Left lung (tissue), 10 donors: Measurements from ENCODE around the gene TXNDC2. TPM values are rescaled to one million over a fixed set of nuclear protein-coding genes. Genes with fewer than 3 reads are reported as not detected.

Experiments used
- ATAC-seq: fragments of 200-7000 bp; cut with Tn5 transposase; one replicate; pipeline ENCODE4 v1.9.1; 2020; ENCODE audit warnings: moderate library complexity
- DNase-seq, 4 donors: peaks; one replicate each; pipeline ENCODE4 v3.0.0-alpha.2; 2013 to 2020
- H3K27ac ChIP-seq, 2 donors: fragments of 200-600 bp; sonication (generic) in 1 of 2; one replicate each; pipeline versions ENCODE4 v1.5.0 to v1.8.0; 2020 to 2021
- H3K27me3 ChIP-seq, 2 donors: fragments of 200-600 bp; sonication (generic) in 1 of 2; one replicate each; pipeline versions ENCODE4 v1.5.0 to v1.8.0; 2020 to 2021
- H3K36me3 ChIP-seq, 2 donors: fragments of 200-600 bp; sonication (generic) in 1 of 2; one replicate each; pipeline versions ENCODE4 v1.5.0 to v1.8.0; 2020 to 2021
- H3K4me1 ChIP-seq, 2 donors: fragments of 200-600 bp; one replicate each; pipeline ENCODE4 v1.8.0; 2021
- H3K4me3 ChIP-seq, 2 donors: fragments of 200-600 bp; sonication (generic) in 1 of 2; one replicate each; pipeline versions ENCODE4 v1.5.0 to v1.8.0; 2020 to 2021; ENCODE audit warnings: mild to moderate bottlenecking in 1 of 2
- H3K9me3 ChIP-seq, 2 donors: fragments of 200-600 bp; sonication (generic) in 1 of 2; one replicate each; pipeline versions ENCODE4 v1.5.0 to v1.8.0; 2020 to 2021
- intact Hi-C, 2 donors: fragments of 100-400 bp; cut with DNase I; formaldehyde crosslinking; loops; one replicate each; pipeline versions ENCODE4 v1.11.2 to v1.14.2; 2022
- polyA plus RNA-seq, 6 donors: library from polyadenylated mRNA; unstranded; fragments of 120-200 nt; gene quantifications; one replicate each; pipeline ENCODE4 v1.2.1, GENCODE V29; 2013; ENCODE audit not compliant: insufficient read length in 6 of 6
- total RNA-seq, 2 donors: library from RNA; stranded (reverse); fragmentation: NEBNext Ultra II Directional; extraction: Animal tissue kit (Norgen Biotek cat#: 25700); gene quantifications; one replicate each; pipeline ENCODE4 v1.2.1, GENCODE V29; 2021
- TF ChIP-seq, protein P1 (sequence below), 2 donors: fragments of 200-600 bp; sonication (generic) in 1 of 2; IDR thresholded peaks; one replicate each; pipeline versions ENCODE4 v1.5.0 to v1.8.0; 2021; ENCODE audit warnings: antibody characterized with exemption in 2 of 2
- donor health status: DM: no; HTN: yes; CAD: no.
- donor health status: DM: no; HTN: no; CAD: no.

Gene TXNDC2
- total and polyA plus RNA-seq, 8 donors = 0.08 to 0.36 (median 0.18) TPM; not detected in 1

- DNase-seq (no peak), ATAC-seq (peak; percentile 37)
- intact Hi-C loops = no loop called here
- peak overlapping the region; percentile 22 to 26 for H3K27ac ChIP-seq
- H3K36me3 ChIP-seq = peaks cover 5 to 57% of the 10 kb centered on the region in 2 donors
- no peak overlapping the region for H3K4me3 ChIP-seq
- no peaks in the 10 kb centered on the region for H3K27me3 ChIP-seq
- no peaks in the 10 kb centered on the region for H3K9me3 ChIP-seq
- TF ChIP-seq, protein P1, sequence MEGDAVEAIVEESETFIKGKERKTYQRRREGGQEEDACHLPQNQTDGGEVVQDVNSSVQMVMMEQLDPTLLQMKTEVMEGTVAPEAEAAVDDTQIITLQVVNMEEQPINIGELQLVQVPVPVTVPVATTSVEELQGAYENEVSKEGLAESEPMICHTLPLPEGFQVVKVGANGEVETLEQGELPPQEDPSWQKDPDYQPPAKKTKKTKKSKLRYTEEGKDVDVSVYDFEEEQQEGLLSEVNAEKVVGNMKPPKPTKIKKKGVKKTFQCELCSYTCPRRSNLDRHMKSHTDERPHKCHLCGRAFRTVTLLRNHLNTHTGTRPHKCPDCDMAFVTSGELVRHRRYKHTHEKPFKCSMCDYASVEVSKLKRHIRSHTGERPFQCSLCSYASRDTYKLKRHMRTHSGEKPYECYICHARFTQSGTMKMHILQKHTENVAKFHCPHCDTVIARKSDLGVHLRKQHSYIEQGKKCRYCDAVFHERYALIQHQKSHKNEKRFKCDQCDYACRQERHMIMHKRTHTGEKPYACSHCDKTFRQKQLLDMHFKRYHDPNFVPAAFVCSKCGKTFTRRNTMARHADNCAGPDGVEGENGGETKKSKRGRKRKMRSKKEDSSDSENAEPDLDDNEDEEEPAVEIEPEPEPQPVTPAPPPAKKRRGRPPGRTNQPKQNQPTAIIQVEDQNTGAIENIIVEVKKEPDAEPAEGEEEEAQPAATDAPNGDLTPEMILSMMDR (IDR thresholded peaks at IDR 0.05) = no peak
- peaks cover 9 to 43% of the 10 kb centered on the region in 2 donors for H3K4me1 ChIP-seq
These were observed 48.1 kb downstream of the TXNDC2 start for GRCh38 chr18:9933865-9934264.

DNA sequence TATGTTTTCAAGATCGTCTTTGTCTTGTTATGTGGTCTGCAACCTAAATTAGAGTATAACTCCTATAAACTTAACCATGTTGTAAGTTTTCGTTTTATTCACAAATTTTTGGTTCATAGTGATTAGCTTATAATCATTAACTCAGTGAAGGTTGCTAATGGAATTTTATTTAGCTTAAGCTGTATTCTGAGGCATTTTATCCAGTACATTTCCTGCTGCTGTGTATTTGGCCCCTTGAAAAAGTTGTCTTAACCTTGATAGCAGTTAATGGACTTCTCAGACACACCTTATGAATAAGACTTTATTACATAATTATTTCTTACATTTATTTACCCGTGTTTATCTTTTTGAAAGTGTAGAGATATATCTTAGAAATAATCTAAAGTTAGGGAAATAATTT, 48.5 kb downstream of the TXNDC2 start:
- H3K36me3 ChIP-seq = peaks cover 5 to 60% of the 10 kb centered on the region in 2 donors
- H3K27ac ChIP-seq = peak overlapping the region; percentile 22 to 26
- DNase-seq = no peak
- H3K9me3 ChIP-seq = no peaks in the 10 kb centered on the region
- H3K4me3 ChIP-seq = no peak overlapping the region
- peaks cover 9 to 39% of the 10 kb centered on the region in 2 donors for H3K4me1 ChIP-seq
- intact Hi-C loops = no loop called here
- TF ChIP-seq, protein P1 (IDR thresholded peaks at IDR 0.05) = no peak
- ATAC-seq = no peak
- no peaks in the 10 kb centered on the region for H3K27me3 ChIP-seq

Other genes with a start within 250 kb of the TXNDC2 start
- gene RAB31, start 177.7 kb upstream of the TXNDC2 start, total RNA-seq = 100 to 1,000 TPM; 115 to 135 TPM
- 10 to 100 TPM; 30.3 to 41.6 (median 34.0) TPM for gene RAB31, start 177.7 kb upstream of the TXNDC2 start, polyA plus RNA-seq
- 100 to 1,000 TPM; 197 to 214 TPM for gene VAPA, start 28.0 kb downstream of the TXNDC2 start, total RNA-seq
- 100 to 1,000 TPM; 182 to 220 (median 202) TPM for gene VAPA, start 28.0 kb downstream of the TXNDC2 start, polyA plus RNA-seq